PC-3 (cell line): Measurements from ENCODE around the gene TET2. TPM values are rescaled to one million over a fixed set of nuclear protein-coding genes. Genes with fewer than 3 reads are reported as not detected.

ENCODE experiments used
- ATAC-seq: fragments of 200-7000 bp; cut with Tn5 transposase; 2 replicates; pipeline ENCODE4 v1.9.1; 2020; ENCODE audit warnings: mild to moderate bottlenecking, moderate library complexity
- BruUV-seq: library from RNA; stranded (reverse); fragments of 400-500 nt; replicated peaks from 2 replicates; lab custom pipeline; 2021; lab: Mats Ljungman, UMichigan
- CTCF ChIA-PET: fragments of 300-600 bp; sonication (Branson Sonifier 250); formaldehyde crosslinking; loops from one replicate; lab custom pipeline; 2022; ENCODE audit warnings: antibody characterized with exemption; lab: Charles Lee
- POLR2A ChIA-PET: fragments of 300-600 bp; sonication (Branson Sonifier 250); formaldehyde crosslinking; loops from one replicate; lab custom pipeline; 2022; ENCODE audit warnings: antibody characterized with exemption; ENCODE audit not compliant: unreplicated experiment; lab: Charles Lee
- DNase-seq: peaks from one replicate; pipeline ENCODE4 v3.0.0-alpha.2; 2015
- H2AFZ ChIP-seq: fragments of 300-600 bp; sonication (generic); 2 replicates; pipeline ENCODE4 v1.6.0; 2016; ENCODE audit warnings: antibody characterized with exemption, low read length
- H3F3A ChIP-seq: fragments of 300-600 bp; sonication (generic); one replicate; pipeline ENCODE4 v1.6.0; 2017; ENCODE audit warnings: antibody characterized with exemption, low read length, control low read depth, mild to moderate bottlenecking; ENCODE audit not compliant: unreplicated experiment
- H3K27ac ChIP-seq: fragments of 300-600 bp; sonication (generic); 2 replicates; pipeline ENCODE4 v1.5.1; 2016; ENCODE audit warnings: mild to moderate bottlenecking, low read length
- H3K27me3 ChIP-seq: fragments of 300-600 bp; sonication (generic); 2 replicates; pipeline ENCODE4 v1.6.1; 2016; ENCODE audit warnings: low read length, mixed read lengths
- H3K36me3 ChIP-seq: fragments of 300-600 bp; sonication (generic); 2 replicates; pipeline ENCODE4 v1.6.1; 2016; ENCODE audit warnings: low read depth, mixed run types, low read length, mixed read lengths
- H3K4me1 ChIP-seq: fragments of 300-600 bp; sonication (generic); 2 replicates; pipeline ENCODE4 v1.5.1; 2016; ENCODE audit warnings: low read length; ENCODE audit not compliant: insufficient read depth
- H3K4me2 ChIP-seq: fragments of 300-600 bp; sonication (generic); 2 replicates; pipeline ENCODE4 v1.6.0; 2016; ENCODE audit warnings: low read length
- H3K4me3 ChIP-seq: fragments of 300-600 bp; sonication (generic); 2 replicates; pipeline ENCODE4 v1.5.1; 2016; ENCODE audit warnings: mild to moderate bottlenecking, low read length, mixed read lengths
- H3K79me2 ChIP-seq: fragments of 300-600 bp; sonication (generic); 2 replicates; pipeline ENCODE4 v1.6.1; 2017; ENCODE audit warnings: low read length, mixed read lengths
- H3K9ac ChIP-seq: fragments of 300-600 bp; sonication (generic); 2 replicates; pipeline ENCODE4 v1.6.0; 2016; ENCODE audit warnings: mild to moderate bottlenecking, low read length
- H3K9me2 ChIP-seq: fragments of 300-600 bp; sonication (generic); replicated peaks from 2 replicates; pipeline ENCODE4 v1.6.1; 2016; ENCODE audit warnings: mixed run types, low read length, mixed read lengths
- H3K9me3 ChIP-seq: fragments of 300-600 bp; sonication (generic); 2 replicates; pipeline ENCODE4 v1.6.1; 2016; ENCODE audit warnings: low read length, mixed read lengths
- H4K20me1 ChIP-seq: fragments of 300-600 bp; sonication (generic); 2 replicates; pipeline ENCODE4 v1.6.1; 2016; ENCODE audit warnings: low read length, mixed read lengths
- CTCF ChIP-seq: fragments of 300-600 bp; sonication (generic); conservative IDR thresholded peaks from 2 replicates; pipeline ENCODE4 v1.5.1; 2017; ENCODE audit warnings: antibody characterized with exemption, low read depth, mild to moderate bottlenecking, low read length
- EZH2 ChIP-seq: fragments of 300-600 bp; sonication (generic); IDR thresholded peaks from one replicate; pipeline ENCODE4 v1.6.1; 2017; ENCODE audit warnings: antibody characterized with exemption, mild to moderate bottlenecking, low read length; ENCODE audit not compliant: unreplicated experiment
- EZH2phosphoT487 ChIP-seq: fragments of 300-600 bp; sonication (generic); IDR thresholded peaks from 2 replicates; pipeline ENCODE4 v1.6.1; 2018; ENCODE audit warnings: mild to moderate bottlenecking, antibody characterized with exemption, low read length, borderline replicate concordance
- intact Hi-C: fragments of 100-400 bp; cut with micrococcal nuclease; formaldehyde crosslinking; loops from 2 replicates; pipeline ENCODE4 v1.9.0; 2023
- total RNA-seq: library from RNA; depleted of rRNA; stranded (reverse); fragments of >200 nt; gene quantifications from 2 replicates; pipeline ENCODE4 v1.2.3, GENCODE V29; 2014

TET2 gene
- total RNA-seq, 1 experiment from 2014 or later = 5.6 TPM

- no TSS peak for BruUV-seq
- Histone ChIP-seq H3K9me3 (no peaks in the 10 kb centered on the region), H3K9me2 (no peaks in the 10 kb centered on the region), H2AFZ (no peak overlapping the region), H3K4me2 (no peak overlapping the region), H3K4me1 (no peaks in the 10 kb centered on the region), H3K36me3 (no peaks in the 10 kb centered on the region), H4K20me1 (no peaks in the 10 kb centered on the region), H3K79me2 (no peaks in the 10 kb centered on the region), H3K4me3 (no peak overlapping the region), H3K27ac (no peak overlapping the region), H3K27me3 (no peaks in the 10 kb centered on the region), H3F3A (no peaks in the 10 kb centered on the region), H3K9ac (no peak overlapping the region)
- ATAC-seq (no peak), DNase-seq (no peak)
- no peak for TF ChIP-seq EZH2phosphoT487
- TF ChIP-seq EZH2 = no peak
- TF ChIP-seq CTCF = no peak
- intact Hi-C loops = no loop called here
- ChIA-PET CTCF (no interaction called here), POLR2A (no interaction called here)
Measured at GRCh38 chr4:105327956-105328355, 181.3 kb downstream of the TET2 start.

- no peak for DNase-seq
- Histone ChIP-seq H3K4me3 (no peak overlapping the region), H3F3A (no peaks in the 10 kb centered on the region), H3K27me3 (no peaks in the 10 kb centered on the region), H3K79me2 (no peaks in the 10 kb centered on the region), H3K4me2 (no peak overlapping the region), H3K9ac (no peak overlapping the region), H3K36me3 (no peaks in the 10 kb centered on the region), H4K20me1 (no peaks in the 10 kb centered on the region), H2AFZ (no peak overlapping the region), H3K27ac (no peak overlapping the region), H3K9me3 (no peaks in the 10 kb centered on the region), H3K4me1 (no peaks in the 10 kb centered on the region), H3K9me2 (no peaks in the 10 kb centered on the region)
- ChIA-PET POLR2A (no interaction called here), CTCF (no interaction called here)
- ATAC-seq = no peak
- TF ChIP-seq EZH2 (no peak), EZH2phosphoT487 (no peak), CTCF (no peak)
- BruUV-seq = no TSS peak
- intact Hi-C loops = no loop called here
Measured at GRCh38 chr4:105329081-105329480, 182.4 kb downstream of the TET2 start.
